ENCODE data around the gene UBE2F.

- TF ChIP-seq POLR2A (IDR thresholded peaks at IDR 0.05): no peak
- no peak for TF ChIP-seq CTCF (IDR thresholded peaks at IDR 0.05 in 4 of 5, conservative IDR thresholded peaks at IDR 0.05 in 1 of 5)
These were observed 26.9 kb downstream of the UBE2F start for GRCh38 chr2:237993701-237994100.
